Stimulated activated CD8-positive, alpha-beta memory T cell treated with anti-CD3 and anti-CD28 coated beads, Interleukin-15, amount 100 ng/mL, for 48 hours (primary cell): ENCODE measurements around the gene PRKCB.

Experiments
- DNase-seq, 2 donors: peaks; one replicate each; pipeline ENCODE4 v3.0.0-alpha.2; 2020; ENCODE audit warnings: low read depth in 2 of 2

PRKCB gene

DNA sequence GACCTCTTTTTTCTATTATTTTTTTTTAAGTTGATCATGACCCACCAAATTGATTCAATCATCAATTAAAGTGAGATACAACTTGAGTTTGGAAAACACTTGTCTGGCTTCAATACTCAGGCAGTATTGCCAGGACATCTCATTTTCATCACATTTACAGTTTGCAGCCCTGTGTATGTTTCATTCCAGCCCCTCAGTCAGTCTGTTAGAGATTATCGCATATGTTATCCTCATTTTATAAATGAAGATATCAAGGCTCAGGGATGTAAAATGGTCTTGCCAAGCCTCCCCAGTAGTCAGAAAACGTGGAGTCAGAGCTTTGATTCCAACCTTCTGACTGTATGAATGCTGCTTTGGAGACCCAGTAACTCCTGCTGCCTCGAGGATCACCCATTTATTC is 333.1 kb downstream of the PRKCB start:
- DNase-seq: no peak

DNA sequence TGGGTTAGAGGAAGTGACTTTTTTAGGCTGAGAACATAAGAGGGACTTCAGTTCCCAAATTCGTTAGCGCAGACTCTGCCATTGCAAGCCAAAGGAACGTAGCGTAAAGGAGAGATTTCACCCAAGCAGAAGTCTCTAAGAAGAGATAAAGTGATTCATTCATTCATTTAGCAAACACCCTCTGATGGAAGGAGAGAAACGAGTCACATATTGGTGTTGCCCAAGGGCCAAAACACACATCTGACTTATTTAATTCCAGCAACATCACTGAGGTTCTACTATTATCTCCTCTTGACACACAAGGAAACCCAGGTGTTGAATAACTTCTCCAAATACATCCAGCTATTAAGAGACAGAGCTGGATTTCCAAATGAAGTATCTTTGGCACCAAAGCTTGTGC is 334.6 kb downstream of the PRKCB start:
- DNase-seq: no peak

DNA sequence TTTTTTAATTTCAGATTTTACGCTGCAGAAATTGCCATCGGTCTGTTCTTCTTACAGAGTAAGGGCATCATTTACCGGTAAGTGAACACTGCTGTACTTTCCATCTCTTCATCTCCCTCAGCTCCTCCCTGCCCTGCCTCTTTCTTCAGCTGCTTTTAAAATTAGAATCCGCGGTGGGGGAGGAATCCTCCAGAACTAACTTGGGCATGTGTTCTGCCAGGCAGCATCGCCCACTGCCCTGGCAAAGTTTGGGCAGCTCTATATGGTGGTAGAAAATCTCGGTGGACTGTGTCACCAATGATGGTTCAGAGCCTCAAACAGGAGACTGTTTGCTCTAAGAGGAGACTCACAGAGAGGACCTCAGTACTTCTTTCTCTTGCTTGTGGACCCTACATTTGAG is 338.7 kb downstream of the PRKCB start:
- DNase-seq: no peak

DNA sequence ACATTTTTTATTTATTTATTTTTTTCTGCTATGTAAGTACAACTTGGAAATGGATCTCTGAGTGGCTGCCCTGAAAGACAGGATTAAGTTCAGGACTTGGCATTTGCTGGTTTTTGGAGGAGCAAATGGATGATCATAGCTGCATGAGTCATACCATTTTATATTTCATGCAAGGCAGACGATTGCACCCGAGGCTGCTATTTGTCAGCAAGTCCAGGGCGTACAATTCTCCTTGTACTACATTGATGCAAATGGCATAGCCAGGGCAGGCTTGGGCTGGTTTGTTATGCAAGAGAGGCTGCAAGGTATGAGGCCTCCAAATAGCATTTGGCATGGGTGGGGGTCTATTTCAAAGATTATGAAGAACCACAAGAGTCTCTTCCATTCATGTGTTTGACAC is 339.2 kb downstream of the PRKCB start:
- DNase-seq: no peak

DNA sequence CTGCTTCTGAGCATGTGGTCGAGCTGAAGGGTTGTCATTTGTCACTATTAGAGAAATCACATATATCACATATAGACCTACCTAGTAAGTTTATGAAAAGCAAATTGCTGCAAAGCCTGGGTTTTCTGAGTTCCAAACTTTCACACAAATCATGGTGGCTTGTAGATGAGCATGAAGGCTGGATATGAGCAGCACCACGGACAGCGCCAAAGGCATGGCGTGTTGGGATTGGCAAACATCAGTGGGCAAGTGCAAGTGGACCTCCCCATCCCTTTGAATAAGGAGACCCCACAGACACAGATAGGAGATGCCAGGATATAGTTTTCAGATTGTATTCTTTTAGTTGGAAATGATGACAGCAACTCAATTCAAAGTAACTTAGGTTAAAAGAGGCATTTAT is 342.7 kb downstream of the PRKCB start:
- no peak for DNase-seq

DNA sequence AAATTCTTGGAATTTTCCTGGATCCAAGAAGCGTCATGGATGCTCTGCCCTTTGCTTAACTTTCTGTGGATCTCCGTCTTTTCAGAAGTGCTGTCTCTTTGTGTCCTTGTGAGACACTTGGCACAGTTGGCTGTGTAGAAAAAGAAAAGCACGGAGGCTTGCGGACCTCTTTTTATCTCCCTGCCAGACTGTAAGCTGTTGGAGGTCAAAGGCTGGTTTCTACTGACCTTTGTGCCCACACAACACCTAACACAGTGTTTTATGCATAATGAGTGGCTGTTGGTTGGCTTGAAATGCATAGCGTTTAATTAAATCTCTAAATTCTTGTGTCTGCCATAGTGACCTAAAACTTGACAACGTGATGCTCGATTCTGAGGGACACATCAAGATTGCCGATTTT is 344.7 kb downstream of the PRKCB start:
- no peak for DNase-seq

DNA sequence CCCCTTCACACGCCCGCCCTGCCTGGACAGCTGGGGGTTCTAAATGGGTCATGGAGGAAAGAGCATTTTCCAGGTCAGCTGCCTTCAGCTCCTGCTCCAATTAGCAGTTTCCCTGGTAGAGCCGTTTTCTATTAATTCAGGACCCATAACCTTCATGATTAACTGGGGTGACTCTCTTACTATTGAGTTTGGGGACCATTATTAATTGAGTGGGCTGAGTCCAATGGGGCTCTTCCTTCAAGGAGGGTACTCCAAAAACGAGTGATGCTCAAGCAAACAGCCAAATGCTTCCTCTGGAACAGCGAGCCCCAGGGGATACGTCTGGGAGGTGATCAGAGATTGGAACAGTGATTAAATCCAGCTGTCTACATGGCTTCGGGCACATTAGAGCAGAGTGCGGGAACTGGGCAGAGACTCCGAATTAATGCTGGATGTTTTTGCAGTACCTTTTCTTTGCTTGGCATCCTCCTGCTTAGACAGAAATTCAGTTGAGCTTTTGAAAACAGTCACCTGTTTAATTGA is 352.3 kb downstream of the PRKCB start:
- DNase-seq: no peak

DNA sequence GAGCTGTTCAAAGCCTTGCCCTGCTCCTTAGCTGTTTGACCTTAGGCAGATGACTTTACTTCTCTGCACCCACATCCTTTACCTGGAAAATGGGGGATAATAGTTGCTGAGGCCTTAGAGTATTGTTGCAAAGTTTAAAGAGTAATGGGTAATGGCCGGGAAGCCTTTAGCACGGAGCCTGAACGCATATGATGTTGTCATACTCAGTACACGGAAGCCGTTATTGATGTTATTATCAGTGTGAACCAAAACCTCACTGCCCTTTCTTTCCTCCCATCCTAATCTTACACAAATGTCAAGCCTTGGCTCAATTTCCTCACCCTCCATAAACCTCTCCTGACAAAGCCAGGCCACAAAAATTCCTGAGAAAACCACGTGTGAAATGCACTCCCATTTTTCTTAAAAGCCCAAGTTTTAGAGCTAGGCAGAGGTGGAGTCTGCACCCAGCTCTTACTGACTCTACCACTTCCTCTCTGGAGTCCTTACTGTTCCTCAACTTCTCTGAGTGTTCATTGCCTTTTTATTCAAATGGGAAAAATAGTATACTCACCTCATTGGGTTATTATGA is 353.1 kb downstream of the PRKCB start:
- DNase-seq: no peak

DNA sequence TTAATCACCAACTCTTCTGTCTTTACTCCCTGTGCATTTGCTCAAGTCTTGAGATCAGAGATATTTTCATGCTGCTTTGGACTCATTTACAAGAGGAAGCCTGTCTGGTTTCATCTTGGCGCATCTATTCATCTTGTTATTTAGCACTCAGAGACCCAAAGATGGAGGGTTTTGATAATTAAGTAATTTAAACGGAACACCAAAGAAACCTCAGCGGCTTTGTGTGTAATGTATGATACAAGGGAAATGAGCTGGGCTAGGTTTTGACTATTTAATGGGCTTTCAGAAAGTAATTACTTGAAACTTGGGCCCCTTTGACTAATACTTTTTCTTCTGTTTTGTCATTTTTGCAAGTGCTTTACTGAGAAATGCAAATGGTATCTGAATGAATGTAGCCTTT is 354.2 kb downstream of the PRKCB start:
- DNase-seq: no peak

DNA sequence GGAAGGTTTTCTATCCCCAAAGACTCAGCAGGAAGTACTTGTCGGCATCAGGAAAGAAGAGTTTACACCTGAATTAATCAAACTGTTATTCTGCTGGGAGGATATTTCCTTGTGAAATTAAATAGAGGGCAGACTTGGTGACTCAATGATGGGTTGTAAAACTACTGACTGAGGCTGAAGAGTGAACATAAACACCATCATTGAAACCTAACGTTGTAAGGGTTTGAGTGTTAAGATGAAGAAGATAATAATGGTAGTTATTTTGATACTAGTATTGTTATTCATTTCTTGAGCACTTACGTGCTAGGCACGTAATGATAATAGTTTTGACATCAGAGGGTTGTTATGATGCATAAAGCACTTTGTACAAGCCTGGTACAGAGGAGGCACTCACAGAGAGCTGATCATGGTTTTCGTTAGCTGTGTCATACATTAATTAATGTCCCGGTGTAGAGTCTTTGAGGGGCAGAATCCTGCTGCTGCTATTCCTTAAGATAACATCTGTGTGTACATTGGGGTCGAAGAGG is 356.2 kb downstream of the PRKCB start:
- no peak for DNase-seq

DNA sequence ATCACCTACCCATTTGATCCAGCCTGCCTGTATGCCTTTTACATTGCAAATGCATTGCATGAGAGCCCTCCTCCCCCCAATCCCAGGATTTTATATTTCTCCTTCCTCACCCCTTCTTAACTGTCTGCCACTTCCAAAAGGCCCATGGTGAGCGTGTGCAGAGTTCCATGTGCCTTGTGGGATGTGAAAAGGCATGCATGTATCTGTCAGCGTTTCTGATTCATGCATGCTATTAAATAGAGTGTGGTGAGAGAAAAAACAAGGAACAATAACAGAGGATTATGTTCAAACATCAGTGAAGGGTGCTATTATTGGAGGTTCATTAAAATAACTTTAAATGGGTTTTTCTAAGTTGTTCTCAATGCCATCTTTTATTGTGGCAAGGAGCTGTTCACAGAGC is 359.4 kb downstream of the PRKCB start:
- no peak for DNase-seq

DNA sequence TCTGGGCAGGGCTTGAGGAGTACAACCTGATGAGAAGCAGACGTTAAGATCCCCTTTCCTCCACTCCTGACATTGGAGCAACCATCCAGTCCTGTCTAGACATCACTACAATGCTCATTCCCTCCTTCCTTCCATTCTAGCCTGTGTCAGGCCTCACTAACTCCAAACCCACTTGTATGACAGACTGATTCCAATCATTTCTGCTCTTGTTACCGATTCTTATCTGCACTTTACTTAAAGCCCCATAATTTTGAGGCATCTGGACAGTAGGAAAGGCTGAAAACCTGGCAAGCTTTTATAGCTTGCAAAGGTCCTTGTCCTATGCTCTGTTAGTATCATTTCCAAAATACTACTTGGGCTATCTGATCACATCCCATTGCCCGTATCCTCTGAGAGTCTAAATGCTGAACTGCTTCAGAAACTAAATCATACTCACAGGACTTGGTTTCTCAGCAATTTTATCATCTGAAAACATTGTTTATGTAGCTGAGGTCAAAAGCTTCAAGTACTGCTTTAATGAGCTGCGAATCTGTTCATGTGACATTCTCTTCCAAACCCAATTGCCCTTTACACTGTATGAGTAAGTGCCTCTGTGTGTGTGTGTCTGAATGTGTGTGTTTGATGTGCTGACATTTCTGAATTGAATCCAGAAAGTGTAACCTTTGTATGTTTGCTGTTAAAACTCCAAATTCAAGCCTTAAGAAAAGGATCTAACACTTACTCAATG is 363.2 kb downstream of the PRKCB start:
- DNase-seq: no peak

DNA sequence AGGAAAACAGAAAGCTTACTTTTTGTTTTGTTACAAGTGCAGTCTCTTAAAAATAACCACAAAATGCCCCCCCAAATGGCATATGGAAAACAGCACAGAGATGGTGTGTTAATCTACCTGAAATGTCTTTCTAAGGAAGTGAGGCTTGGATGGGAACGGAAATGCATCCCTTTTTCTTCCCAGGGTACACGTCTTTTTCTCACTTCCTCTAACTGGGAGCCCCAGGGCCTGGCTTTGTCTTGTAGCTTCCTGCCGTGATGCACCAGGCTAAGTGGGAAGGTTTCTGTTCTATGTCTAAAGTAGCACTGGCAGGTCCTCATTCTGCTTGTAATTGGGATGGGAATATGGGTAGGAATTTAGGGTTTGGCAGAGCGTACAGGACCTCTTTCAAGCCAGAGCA is 367.9 kb downstream of the PRKCB start:
- no peak for DNase-seq

DNA sequence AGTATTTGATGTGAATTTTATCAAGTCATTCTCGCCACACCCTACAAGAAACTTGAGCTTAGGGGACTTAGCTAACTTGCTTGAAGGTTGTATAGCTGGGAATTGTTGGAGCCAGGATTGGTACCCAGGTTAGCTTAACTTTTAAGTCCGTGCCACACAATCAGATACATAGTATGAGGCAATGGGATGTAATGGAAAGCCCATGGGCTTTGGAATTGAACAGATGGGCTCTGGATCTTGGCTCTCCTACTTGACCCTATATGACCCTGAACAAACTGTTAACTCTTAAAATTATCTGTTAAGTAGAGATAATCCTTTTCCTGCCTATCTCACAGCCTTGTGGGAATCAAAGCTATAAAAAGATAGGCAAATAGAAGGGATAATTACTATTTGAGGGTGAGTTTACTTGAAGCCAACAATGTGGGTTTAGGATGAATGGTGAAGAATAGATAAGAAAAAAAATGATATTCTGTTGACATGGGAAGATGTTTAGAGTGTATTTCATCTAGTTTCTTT is 368.4 kb downstream of the PRKCB start:
- no peak for DNase-seq

DNA sequence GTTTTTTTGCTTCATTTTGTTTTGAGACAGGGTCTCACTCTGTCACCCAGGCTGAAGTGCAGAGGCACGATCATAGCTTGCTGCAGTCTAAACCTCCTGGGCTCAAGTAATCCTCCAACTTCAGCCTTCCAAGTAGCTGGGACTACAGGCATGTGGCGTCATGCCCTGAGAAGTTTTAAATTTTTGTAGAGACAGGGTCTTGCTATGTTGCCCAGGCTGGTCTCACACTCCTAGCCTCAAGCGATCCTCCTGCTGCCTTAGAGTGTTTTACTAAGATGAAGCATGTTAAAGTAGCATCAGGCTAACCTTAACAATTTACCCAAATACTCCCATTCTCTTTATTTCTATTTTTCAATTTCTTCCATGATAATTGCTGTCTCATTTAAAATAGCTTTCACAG is 371.1 kb downstream of the PRKCB start:
- DNase-seq: no peak

DNA sequence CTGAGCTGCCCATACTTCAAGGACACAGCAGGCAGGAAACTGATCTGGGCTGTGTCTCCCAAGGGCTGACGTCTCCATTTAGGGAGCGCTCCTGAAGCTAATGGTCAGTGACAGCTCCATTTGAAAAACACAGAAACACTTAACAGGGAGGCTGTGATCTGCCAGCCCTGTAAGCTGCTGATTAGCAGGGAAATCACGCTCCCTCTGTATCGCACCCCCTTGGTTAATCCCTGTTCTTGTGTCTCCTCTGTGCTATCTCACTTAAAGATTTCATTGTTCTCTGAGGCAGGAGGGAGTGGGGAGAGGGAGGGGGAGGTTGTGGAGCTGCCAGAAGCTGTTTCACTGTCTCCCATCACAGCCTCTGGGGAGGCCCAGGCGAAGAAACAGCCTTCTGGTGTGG is 372.9 kb downstream of the PRKCB start:
- DNase-seq: no peak

DNA sequence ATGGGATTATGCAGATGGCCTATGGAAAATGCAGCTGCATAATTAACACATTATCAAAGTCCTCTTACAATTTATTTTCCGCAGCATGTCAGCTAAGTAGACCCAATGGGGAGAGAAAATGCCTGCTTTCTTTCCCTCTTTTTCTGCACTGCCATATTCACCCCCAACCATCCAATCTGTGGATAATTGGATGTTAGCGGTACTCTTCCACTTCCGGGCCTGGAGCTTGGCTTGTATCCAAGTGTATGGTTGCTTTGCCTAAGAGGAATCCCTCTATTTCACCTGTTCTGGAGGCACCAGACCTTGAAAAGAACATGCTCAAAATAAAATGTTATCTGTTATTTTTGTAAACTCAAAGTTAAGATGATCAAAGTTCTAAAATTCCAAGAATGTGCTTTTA is 379.2 kb downstream of the PRKCB start:
- DNase-seq: no peak

DNA sequence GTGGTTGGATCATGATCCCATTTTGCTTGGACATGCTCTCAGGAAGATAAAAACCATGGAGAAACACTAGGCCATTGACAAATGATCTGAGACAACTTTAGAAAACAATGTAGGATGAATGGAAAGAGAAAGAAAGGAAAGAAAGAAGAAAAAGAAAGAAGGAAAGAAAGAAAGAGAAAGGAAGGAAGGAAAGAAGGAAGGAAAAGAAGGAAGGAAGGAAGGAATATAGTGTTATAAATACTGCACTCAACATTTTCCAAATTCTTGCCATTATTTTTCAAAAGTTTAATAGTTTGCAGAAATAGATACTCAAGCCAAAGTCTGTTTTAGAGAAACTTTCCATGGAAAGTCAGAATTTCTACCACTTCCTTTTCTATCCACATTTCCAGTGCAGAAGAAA is 381.2 kb downstream of the PRKCB start:
- DNase-seq: no peak

DNA sequence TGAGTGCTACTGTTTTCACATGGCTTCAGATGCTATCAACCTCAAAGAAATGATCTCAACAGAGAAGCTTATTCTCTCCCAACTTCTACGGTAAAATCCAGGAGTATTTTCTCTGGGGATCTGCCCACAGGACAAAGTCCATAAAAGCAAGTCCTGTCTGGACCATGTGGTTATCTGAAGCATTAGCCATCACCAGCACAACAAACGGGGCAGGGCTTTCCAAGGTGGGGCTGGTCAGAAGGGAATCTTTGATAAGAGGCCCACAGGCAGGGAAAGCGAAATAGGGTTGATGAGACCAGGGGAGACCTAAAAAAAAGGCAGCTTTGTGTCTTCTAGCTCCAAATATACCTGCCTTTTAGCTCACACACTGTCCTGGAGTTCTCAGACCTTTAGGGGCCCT is 381.7 kb downstream of the PRKCB start:
- no peak for DNase-seq

DNA sequence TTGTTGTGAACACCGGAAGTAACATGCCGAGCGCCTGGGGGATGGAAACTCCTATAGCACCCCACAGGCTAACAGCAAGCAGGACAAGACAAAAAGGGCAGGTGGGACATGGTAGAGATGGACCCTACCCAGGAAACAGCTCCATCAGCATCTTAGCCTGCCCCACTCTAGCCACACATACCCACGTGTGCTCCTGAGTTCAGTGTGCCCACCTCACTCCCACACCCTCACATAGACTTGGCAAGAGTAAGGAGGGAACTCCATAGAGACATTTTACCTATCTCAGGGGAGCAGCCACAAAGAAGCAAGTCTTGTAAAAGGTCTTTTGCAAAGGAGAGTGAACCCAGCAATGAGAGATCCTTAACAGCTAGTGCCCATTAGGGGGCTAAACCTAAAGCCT is 382.5 kb downstream of the PRKCB start:
- DNase-seq: no peak

DNA sequence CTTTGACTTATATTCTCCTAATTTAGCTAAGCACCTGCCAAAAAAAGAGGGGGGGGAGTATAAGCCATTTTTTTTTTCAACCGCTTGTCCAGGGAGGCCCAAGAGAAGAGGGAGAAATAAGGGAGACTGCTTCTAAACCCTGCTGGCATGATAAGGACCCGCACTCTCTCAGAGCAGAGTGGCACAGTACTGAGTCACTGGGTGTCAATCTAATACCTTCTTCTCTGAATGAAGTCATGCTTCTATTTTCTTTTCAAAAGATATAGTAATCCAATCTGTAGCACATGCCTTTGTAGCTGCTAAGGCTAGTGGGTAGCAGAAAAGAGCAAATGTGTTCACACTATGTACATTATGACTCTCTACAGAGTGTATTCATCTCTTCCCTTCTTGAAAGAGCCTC is 385.4 kb downstream of the PRKCB start:
- no peak for DNase-seq

DNA sequence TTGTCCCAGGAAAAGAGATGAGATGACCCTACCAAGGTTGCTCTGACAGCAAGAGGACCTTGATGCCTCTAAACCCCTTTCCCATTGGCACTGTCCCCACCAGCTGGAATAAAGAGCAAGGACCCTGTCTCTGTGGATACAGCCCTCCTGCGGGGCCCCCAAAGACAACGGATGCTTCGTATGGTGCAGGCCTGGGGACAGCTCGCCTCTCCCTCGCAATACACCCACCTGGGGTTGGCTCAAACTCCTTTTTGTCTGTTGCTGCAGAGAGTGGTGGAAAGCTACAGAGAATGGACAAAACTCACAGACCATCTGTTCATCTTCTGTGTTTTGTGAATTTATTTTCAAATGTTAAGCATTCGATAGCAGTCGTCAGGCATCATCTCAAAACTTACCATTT is 392.7 kb downstream of the PRKCB start:
- DNase-seq: no peak

DNA sequence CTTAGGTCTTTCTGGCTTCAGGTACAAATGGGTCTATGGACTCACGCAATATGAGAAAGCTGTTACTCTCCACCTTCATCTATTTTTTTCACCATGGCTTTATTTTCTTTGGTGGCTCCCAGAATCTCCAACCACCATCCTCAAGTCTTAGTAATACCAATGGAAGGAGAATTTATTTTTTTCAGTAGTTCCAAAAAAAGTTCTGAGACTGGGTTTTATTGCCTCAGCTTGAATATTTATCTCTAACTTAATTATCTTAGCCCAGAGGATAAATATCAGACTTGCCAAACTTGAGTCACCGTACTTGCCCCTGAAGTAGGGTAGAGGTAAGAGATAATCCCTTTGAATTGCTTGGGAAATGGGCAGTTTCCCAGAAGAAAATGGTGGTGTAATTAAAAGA is 397.2 kb downstream of the PRKCB start:
- no peak for DNase-seq
